ENCODE data around the gene MX2. TPM values are rescaled to one million over a fixed set of nuclear protein-coding genes. Genes with fewer than 3 reads are reported as not detected.

Gene MX2
- total and polyA plus RNA-seq, 2 of the 8 experiments (the other 6 are each of a cell fraction or from before 2014, with no cell fraction given): 3.1 to 8.9 TPM

DNA sequence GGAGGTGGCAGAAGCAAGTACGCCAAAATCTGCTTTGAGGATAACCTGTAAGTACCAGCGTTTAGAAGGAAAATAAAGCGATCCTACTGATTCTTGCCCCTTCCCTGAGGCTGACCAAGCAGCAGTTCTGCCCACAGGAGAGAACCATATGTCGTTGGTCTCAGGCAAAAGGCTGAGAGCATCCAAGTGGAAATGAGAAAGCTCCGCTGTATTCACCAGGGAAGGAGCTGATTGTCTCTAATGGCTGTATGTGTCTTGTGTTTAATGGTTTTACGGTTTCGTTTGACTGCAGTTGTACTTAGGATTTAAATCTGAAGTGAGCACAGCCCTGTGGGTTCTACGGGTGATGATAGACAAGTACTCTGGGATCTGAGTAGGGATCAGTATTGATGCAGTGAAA lies 23.4 kb upstream of the MX2 start:
- Histone ChIP-seq H3K9me3 (ENCODE audit: insufficient read depth in 2 of 2, low read depth in 1 of 2, low read length in 1 of 2) (peaks cover 12 to 17% of the 10 kb centered on the region in 2 experiments), H2AFZ (ENCODE audit: low read length) (no peak overlapping the region)
- TF ChIP-seq JUN (IDR thresholded peaks at IDR 0.05; ENCODE audit: low read depth, low read length) (no peak), EGR1 (IDR thresholded peaks at IDR 0.05; ENCODE audit: borderline replicate concordance, low read depth, low read length) (no peak), RFX5 (IDR thresholded peaks at IDR 0.05; ENCODE audit: borderline replicate concordance, low read depth, low read length) (no peak), CHD2 (IDR thresholded peaks at IDR 0.05; ENCODE audit: low read length) (no peak), RXRA (IDR thresholded peaks at IDR 0.05; ENCODE audit: insufficient read depth, low read depth, low read length) (no peak), SIX5 (IDR thresholded peaks at IDR 0.05; ENCODE audit: low read depth, low read length) (no peak), NRF1 (IDR thresholded peaks at IDR 0.05; ENCODE audit: low read depth, low read length) (no peak), POLR2AphosphoS5 (IDR thresholded peaks at IDR 0.05; ENCODE audit: low read depth, low read length) (no peak), TBP (IDR thresholded peaks at IDR 0.05; ENCODE audit: low read depth, low read length) (no peak), FOSL1 (IDR thresholded peaks at IDR 0.05; ENCODE audit: insufficient read depth, low read depth, low read length) (no peak), TAF1 (IDR thresholded peaks at IDR 0.05; ENCODE audit: low read depth, low read length) (no peak), HDAC2 (IDR thresholded peaks at IDR 0.05; ENCODE audit: borderline replicate concordance in 1 of 2, low read depth in 2 of 2, low read length in 2 of 2) (no peak)
- TF ChIP-seq, protein P1, sequence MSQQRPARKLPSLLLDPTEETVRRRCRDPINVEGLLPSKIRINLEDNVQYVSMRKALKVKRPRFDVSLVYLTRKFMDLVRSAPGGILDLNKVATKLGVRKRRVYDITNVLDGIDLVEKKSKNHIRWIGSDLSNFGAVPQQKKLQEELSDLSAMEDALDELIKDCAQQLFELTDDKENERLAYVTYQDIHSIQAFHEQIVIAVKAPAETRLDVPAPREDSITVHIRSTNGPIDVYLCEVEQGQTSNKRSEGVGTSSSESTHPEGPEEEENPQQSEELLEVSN (IDR thresholded peaks at IDR 0.05): no peak
- TF ChIP-seq, protein P2, sequence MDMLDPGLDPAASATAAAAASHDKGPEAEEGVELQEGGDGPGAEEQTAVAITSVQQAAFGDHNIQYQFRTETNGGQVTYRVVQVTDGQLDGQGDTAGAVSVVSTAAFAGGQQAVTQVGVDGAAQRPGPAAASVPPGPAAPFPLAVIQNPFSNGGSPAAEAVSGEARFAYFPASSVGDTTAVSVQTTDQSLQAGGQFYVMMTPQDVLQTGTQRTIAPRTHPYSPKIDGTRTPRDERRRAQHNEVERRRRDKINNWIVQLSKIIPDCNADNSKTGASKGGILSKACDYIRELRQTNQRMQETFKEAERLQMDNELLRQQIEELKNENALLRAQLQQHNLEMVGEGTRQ (IDR thresholded peaks at IDR 0.05; ENCODE audit: low read length): no peak

More for the DNA sequence above, 23.4 kb upstream of the MX2 start:
- ChIA-PET POLR2A (ENCODE audit: partially characterized antibody) (no interaction called here), CTCF (ENCODE audit: partially characterized antibody) (interaction anchor here (1.1 to 1.5 kb wide), 3 partner anchors 10 to 31 kb away, joined by 3 to 5 read pairs (median 3); no protein-coding TSS in a partner anchor)
- no peak overlapping the region for H2BK15ac ChIP-seq (ENCODE audit: low read length)
- H4K5ac ChIP-seq (ENCODE audit: insufficient read length, low read depth, low read length): no peak overlapping the region
- H4K20me1 ChIP-seq (replicated peaks in 1 of 2; ENCODE audit: control insufficient read depth in 1 of 2, insufficient read depth in 2 of 2, low read length in 2 of 2): no peaks in the 10 kb centered on the region
- no peak overlapping the region for H3K27ac ChIP-seq (ENCODE audit: low read depth, low read length)
- WGBS, 2 experiments (ENCODE audit: extremely low coverage in 1 of 2, insufficient coverage in 1 of 2, insufficient read length in 1 of 2, insufficient replicate concordance in 2 of 2, low coverage in 1 of 2, low lambda C conversion rate in 2 of 2, missing lambda C conversion rate in 1 of 2): 92% methylated on average over 8 of the region's 8 CpGs; no CpG with 5 or more reads in 1 of the 2 experiments
- no peaks in the 10 kb centered on the region for H3K79me2 ChIP-seq (ENCODE audit: control insufficient read depth in 1 of 2, insufficient read depth in 2 of 2, low read length in 2 of 2)
- H3K27me3 ChIP-seq (replicated peaks in 1 of 4; ENCODE audit: control insufficient read depth in 3 of 4, extremely low read depth in 1 of 4, insufficient read depth in 3 of 4, low read length in 3 of 4): no peaks in the 10 kb centered on the region
- no peak overlapping the region for H2BK5ac ChIP-seq (ENCODE audit: low read depth, low read length)
- H2BK20ac ChIP-seq (ENCODE audit: low read length): no peak overlapping the region
- H3K9ac ChIP-seq (replicated peaks in 1 of 4; ENCODE audit: extremely low read depth in 1 of 4, low read depth in 3 of 4, low read length in 3 of 4): no peak overlapping the region
- no peak overlapping the region for H2BK12ac ChIP-seq (ENCODE audit: low read depth, low read length)
- H3K4me2 ChIP-seq (ENCODE audit: insufficient read depth in 1 of 2, low read depth in 2 of 2, low read length in 2 of 2): no peak overlapping the region
- no peak overlapping the region for H3K23ac ChIP-seq (ENCODE audit: insufficient read length)
- no peaks in the 10 kb centered on the region for H3K4me1 ChIP-seq (replicated peaks in 1 of 4; ENCODE audit: control insufficient read depth in 3 of 4, insufficient read depth in 4 of 4, low read length in 3 of 4)
- H4K91ac ChIP-seq (replicated peaks; ENCODE audit: insufficient read length, low read length): no peak overlapping the region
- H3K14ac ChIP-seq (ENCODE audit: insufficient read length): no peak overlapping the region
- no peak overlapping the region for H3K4ac ChIP-seq (replicated peaks; ENCODE audit: insufficient read length, low read depth, low read length)
- FAIRE-seq (no peak), DNase-seq (ENCODE audit: low read depth in 1 of 2, low spot score in 2 of 2) (no peak)
- H3K36me3 ChIP-seq (ENCODE audit: control insufficient read depth in 2 of 4, insufficient read depth in 4 of 4, low read length in 3 of 4): no peaks in the 10 kb centered on the region
- H2AK5ac ChIP-seq (ENCODE audit: low read depth, low read length): no peak overlapping the region
- H2BK120ac ChIP-seq (replicated peaks; ENCODE audit: low read depth, low read length): no peak overlapping the region
- no peak overlapping the region for H3K4me3 ChIP-seq (ENCODE audit: extremely low read depth in 1 of 4, insufficient read depth in 2 of 4, low read depth in 3 of 4, low read length in 4 of 4)
- no peak overlapping the region for H4K8ac ChIP-seq (ENCODE audit: extremely low read depth, insufficient read depth, low read length)
- no peak overlapping the region for H3K18ac ChIP-seq (ENCODE audit: extremely low read depth, low read length)
- peaks cover 4% of the 10 kb centered on the region for H3K23me2 ChIP-seq (ENCODE audit: low read depth, low read length)
- no peaks in the 10 kb centered on the region for H3K79me1 ChIP-seq (ENCODE audit: low read depth, low read length)
- no peak overlapping the region for H3K56ac ChIP-seq (replicated peaks; ENCODE audit: insufficient read length, low read depth, low read length)
